Fibroblast of skin of right biceps (primary cell): ENCODE data around the gene FAM110D.

ENCODE experiments used
- DNase-seq: peaks from one replicate; pipeline ENCODE4 v3.0.0-alpha.2; 2013

The FAM110D gene

GRCh38 chr1:26158908-26159742 is at the start of gene FAM110D:
TSS of gene FAM110D (plus strand) at chr1:26159079. CDS start at chr1:26161292, 2,213 bp downstream.
- no peak for DNase-seq

GRCh38 chr1:26109229-26110164 is 49.4 kb upstream of the FAM110D start:
- DNase-seq, result no peak

GRCh38 chr1:26110731-26111529 is 47.9 kb upstream of the FAM110D start:
- DNase-seq, result peak; percentile 73

GRCh38 chr1:26111530-26112406 is 47.1 kb upstream of the FAM110D start, which contains the start of gene PDIK1L:
TSS of gene PDIK1L (plus strand) at chr1:26111824. CDS start at chr1:26114309, 2,485 bp downstream.
- peak; percentile 96 for DNase-seq

- DNase-seq, result no peak
Observed at GRCh38 chr1:26112407-26112775, 46.5 kb upstream of the FAM110D start.

GRCh38 chr1:26114165-26114927 is 44.5 kb upstream of the FAM110D start:
- no peak for DNase-seq

- no peak for DNase-seq
Observed at GRCh38 chr1:26119892-26120608, 38.8 kb upstream of the FAM110D start.

GRCh38 chr1:26121854-26122773 is 36.8 kb upstream of the FAM110D start:
- no peak for DNase-seq

- DNase-seq, result no peak
Observed at GRCh38 chr1:26122988-26123973, 35.6 kb upstream of the FAM110D start.

- no peak for DNase-seq
Observed at GRCh38 chr1:26124418-26125331, 34.2 kb upstream of the FAM110D start.

- no peak for DNase-seq
Observed at GRCh38 chr1:26125382-26125781, 33.5 kb upstream of the FAM110D start.

- DNase-seq, result no peak
Observed at GRCh38 chr1:26125946-26126320, 32.9 kb upstream of the FAM110D start.

- DNase-seq, result peak; percentile 45
Observed at GRCh38 chr1:26126321-26127084, 32.4 kb upstream of the FAM110D start.

- no peak for DNase-seq
Observed at GRCh38 chr1:26127235-26128163, 31.4 kb upstream of the FAM110D start.

GRCh38 chr1:26129778-26130177 is 29.1 kb upstream of the FAM110D start:
- no peak for DNase-seq
